LHCN-M2 (cell line): ENCODE data around the gene CDC20. TPM values are rescaled to one million over a fixed set of nuclear protein-coding genes. Genes with fewer than 3 reads are reported as not detected.
"Not testable (repeated sequence)": the region's sequence is repeated elsewhere in the genome, so short reads cannot be mapped to it uniquely, and the experiment has no call there.

Source experiments
- DNase-seq: peaks from one replicate; pipeline ENCODE4 v3.0.0-alpha.2; 2012; ENCODE audit warnings: low read depth
- total RNA-seq: library from RNA; depleted of rRNA; stranded (reverse); fragments of >200 nt; gene quantifications from 2 replicates; pipeline ENCODE4 v1.2.3, GENCODE V29; 2014

CDC20 gene
- total RNA-seq, 1 experiment from 2014 or later = 203 TPM

DNA sequence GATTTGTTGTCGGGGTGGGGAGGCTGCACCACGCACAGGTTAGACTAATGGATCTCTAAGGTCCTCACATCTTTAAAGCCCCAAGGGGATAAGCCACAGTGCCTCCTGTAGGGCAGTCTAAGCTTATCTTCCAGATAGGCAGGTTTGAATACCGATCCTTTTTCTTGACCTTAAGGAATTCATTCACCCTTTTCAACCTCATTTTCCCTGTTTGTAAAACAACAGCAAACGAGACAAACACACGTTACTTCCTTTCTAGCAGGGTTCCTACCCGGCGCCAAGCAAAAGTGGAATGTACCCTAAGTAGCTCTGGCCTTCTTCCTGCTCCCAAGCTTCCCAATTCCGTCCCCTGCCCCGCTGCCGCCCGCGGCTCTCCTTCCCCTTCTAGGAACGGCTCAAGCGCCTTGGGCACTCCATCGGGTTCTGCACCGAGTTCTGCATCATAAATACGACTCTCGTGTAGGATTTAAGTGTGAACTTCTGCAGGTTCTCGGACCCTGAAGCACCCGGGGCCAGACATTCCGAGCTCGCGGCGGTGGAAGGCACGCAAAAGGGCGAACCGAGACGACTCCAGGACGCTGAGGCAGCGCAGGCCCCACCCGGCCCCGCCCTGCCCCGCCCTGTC lies 548 bp upstream of the CDC20 start:
- peak; percentile 60 for DNase-seq

DNA sequence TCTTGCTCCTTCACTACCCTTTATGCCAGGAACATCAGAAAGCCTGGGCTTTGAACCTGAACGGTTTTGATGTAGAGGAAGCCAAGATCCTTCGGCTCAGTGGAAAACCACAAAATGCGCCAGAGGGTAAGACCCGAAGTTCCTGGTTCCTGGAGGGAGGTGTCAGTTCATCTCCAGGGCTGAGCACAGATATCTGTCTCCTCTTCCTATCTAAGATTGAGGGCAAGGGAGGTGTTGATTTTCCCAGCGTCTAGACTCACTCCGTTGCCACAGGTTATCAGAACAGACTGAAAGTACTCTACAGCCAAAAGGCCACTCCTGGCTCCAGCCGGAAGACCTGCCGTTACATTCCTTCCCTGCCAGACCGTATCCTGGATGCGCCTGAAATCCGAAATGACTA lies 915 bp downstream of the CDC20 start:
- no peak for DNase-seq

DNA sequence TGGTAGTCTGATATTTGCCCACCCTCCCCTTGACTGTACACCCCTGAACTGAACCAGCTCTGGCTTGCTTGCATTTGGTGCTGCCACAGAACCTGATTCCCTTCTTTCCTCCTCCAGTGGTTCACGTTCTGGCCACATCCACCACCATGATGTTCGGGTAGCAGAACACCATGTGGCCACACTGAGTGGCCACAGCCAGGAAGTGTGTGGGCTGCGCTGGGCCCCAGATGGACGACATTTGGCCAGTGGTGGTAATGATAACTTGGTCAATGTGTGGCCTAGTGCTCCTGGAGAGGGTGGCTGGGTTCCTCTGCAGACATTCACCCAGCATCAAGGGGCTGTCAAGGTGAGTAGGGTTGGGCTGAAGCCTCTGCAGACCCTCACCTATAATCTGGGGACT lies 1.8 kb downstream of the CDC20 start:
- DNase-seq = no peak

DNA sequence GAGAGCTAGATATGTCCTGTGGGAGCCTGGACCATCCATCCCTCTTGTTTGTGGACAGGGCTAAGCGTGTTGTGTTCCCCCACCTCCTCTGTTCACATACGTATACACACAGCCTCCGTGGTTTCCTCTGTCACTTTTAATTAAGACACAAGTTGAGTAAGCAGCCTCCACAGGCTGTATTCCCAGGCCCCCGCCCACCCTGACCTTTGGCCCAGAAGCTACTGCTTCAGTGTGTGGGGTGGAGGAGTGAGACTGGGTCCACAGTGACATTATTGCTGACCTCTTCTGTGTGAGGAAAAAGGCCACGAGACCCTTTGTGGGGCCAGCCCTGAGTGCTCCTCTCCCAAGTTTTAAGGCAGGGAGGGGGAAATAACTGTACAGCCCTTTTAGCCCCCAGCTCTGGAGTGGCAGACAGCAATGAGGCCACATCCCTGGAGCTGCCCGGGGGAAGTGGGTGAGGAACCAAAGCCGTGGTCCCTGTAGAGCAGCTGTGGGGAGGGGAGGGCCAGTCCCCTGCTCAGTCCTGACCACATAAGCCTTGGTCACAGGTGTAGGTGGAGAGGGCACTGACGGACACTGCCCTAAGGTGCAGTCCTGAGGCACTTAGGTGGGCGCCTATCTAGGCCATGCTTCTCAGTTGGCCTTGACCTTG lies 4.6 kb downstream of the CDC20 start:
- DNase-seq = no peak

DNA sequence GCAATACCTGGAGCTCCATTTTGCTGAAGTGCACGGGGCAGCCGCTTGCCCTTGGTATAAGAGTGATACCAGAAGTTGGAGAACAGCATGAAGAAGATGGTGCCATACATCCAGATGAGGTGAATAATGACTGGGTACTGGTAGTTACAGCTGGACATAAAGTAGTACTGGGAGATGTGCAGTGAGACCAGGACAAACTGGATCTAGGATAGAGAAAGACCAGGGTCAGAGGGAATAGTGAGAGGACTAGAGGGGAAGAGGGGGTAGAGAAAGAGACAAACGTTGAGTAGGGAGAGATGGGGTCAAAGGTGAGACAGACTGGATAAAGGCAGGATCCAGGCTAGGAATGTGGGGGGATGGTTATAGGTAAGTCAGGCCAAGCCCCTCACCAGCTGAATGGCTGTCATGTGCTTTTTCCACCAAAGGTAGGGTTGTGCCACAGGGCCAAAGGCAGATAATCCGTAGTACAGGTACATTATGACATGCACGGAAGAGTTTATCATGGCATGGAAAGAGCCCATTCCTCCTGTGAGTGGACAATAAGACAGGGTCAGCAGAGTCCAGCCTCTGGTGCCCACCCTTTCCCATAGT lies 5.2 kb downstream of the CDC20 start:
- no peak for DNase-seq

DNA sequence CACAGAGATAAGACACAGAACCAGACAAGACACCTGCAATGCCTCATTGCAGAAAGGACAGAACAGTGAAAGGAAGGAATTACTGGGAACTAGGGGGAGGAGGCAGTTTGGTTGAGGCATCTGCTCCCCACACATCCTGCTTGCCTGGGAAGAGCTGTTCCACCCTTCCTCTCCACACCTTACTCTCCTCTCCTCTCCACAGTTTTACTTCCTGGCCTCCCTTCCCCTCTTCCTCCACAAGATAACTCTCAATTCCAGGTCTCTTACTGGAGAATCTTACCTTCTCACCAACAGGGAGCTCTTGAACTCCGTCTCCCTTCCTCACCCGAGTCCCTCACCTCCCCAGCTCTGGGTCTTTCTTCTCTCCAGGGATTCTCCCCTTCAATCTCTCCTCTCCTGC lies 6.9 kb downstream of the CDC20 start:
- no peak for DNase-seq

DNA sequence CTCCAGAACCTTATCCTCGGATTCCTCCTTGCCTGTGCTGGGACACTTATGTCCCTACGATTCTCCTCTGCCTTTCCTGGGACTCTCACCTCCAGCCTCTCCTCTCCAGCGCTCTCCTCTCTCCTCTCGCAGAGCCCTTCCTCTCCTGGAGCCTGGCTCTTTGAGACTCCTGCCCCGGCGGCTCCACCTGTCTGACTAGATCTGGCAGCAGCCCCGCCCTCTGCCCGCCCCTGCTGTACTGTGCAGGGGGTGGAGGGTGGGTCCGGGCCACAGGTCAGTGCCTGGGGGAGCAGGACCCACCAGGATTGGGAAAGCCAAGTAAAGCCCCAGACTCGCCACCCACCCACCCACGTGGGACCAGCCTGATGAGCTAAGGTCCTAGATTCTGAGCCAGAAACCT lies 7.4 kb downstream of the CDC20 start:
- DNase-seq = no peak

DNA sequence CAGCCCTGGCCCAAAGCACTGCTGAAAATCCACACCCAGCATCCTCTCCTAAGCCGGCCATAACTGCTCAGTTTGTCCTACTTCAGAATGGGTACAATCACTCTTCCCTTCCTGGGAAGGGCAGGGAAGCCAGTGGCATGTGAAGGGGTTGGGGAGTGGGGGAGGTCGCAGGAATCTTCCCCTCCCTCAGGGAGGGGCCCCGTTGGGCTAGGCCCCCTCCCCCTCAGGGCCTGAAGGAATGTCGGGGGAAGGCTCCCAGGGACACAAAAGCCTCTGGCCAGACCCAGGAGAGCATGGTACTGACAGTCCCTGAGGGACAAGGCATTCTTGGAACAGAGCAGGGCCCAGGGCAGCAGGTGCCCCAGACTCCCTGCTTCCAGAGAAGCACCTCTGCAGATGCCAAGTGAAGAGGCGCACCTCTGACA lies 7.8 kb downstream of the CDC20 start:
- DNase-seq = no peak

DNA sequence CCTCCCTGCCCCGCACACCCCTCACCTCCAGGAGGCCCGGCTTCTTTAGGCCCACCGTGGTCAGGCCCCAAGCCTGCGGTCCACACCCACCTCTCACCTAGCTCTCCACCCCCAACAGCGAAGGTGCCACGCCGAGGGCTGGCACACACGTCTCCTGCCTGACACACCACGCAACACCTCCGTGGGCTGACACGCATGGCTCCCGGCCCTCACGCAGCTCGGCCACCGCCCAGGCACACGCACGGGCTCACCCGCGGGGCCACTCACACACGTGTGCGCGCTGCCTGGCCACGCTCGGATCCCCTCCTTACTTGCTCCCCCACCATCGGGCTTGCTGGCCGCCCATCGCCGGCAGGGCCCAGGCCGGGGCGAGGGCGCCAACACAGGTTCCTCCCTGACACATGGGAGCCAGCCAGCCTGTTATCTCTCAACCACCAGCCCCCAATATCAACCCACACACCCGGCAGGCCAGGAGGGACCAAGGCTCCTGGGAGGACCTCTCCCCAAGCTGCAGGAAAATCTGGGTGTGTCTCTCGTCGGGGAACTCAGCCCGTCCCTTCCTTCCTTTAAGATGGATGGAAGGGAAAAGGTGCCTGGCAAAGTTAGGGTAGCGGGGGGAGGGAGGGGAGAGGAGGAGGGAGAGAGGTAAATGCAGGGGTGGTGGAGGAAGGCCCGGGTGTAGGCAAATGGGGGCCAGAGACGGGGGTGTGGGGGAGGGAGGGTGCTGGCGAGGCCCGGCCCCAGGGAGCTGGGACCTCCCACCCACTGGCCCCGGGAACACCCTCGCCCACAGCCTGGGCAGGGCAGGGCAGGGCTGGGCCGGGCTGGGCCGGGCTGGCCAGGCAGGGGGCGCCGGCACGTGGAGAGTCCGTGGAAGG lies 8.5 kb downstream of the CDC20 start:
- no peak for DNase-seq

DNA sequence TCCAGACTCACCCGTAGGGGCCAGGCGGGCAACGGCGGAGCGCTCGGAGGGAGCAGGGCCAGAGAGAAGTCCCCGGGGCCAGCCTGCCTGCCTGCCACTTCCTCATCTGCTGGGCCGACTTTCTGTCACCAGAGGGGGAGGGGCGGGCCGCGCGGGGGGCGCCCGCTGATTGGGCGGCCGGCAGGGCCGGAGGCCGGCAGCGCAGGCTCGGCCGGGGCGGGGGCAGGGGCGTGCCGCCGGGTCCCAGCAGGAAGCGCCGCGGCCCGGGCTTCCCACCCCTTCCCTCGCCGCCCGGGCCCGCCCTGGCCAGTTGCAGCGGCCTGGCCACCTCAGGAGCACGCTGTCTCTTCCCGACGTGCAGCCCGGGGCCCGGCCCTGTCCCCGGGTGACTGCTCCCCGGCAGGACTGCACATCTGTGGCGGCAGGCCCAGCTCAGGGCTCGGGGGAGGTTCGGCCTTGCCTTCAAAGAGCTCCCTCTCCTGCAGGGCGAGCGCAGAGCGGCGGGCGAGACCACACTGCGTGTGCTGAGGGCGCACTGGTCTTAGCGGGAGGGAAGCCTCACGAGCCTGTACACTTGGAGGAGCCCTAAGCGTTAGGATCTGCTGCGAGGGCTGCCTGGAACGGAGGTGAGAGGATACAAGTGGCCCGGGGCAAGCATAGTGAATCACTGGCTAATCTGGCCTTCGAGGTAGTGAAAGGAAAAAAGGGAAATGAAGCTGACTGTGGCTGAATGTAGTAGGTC lies 9.3 kb downstream of the CDC20 start, which contains the start of gene ELOVL1:
ELOVL1 (minus strand) TSS at position 108 of the 742 bp plus-strand sequence. CDS start 2,402 bp downstream, outside the sequence.
- peak; percentile 81 for DNase-seq

DNA sequence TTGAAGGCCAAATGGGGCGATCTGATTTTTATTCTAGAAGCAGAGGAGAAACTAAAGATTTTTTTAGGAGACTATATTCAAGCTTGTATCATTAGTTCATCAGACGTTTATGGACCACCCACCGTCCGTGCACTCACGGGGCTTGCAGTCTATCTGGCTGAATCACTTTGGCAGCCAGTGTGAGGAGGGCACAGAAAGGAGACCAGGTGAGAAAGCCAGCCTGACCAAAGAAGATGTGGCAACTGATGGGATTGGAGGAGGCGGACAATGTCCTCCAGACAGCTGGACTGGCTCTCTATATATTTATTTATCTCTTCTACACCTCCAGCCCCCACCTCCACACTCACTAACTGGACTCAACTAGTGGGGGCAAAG lies 9.9 kb downstream of the CDC20 start:
- no peak for DNase-seq

DNA sequence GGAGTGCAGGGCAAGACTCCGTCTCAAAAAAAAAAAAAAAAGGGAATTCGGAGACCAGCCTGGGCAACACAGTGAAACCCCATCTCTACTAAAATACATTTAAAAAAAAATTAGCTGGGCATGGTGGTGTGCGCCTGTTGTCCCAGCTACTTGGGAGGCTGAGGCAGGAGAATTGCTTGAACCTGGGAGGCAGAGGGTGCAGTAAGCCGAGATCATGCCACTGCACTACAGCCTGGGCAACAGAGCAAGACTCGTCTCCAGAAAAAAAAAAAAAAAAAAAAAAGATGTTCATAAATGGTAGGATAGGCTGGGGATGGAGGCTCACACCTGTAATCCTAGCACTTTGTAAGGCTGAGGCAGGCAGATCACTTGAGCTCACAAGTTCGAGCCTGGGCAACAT lies 11.0 kb downstream of the CDC20 start:
- DNase-seq = not testable (repeated sequence)

DNA sequence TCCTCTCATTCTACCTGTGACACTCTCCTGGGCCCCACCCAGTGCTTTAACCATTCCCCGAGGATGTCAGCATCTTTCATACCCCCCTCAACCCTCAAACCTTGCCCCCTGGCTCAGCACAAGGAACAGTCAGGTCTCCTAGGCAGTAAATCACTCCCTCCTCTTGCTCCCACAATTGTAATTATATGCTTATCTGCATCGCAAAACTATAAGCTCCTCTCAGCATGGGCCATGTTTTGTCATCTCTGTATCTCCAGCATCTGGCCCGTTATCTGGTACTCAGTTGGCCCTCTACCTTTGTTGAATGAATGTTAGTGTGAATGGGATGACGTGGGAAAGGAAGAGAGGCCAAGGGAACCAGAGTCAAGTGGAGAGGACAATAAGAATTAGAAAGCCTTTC lies 11.8 kb downstream of the CDC20 start:
- no peak for DNase-seq

DNA sequence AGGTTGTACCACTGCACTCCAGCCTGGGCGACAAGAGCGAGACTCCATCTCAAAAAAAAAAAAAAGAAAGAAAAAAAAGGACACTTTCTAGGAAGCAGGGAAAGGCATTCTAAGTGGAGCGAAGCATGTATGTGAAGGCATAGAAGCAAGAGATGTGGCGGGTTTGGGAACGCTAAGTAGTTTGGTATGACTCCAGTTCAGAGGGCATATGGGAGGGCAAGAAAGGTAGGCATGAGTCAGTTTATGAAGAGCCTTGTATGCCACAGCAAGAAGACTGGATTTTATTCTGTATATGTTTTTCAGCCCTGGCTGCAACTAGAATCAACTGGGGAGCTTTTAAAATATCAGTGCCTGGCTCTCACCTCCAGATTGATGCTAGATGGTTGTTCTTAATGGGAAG lies 13.4 kb downstream of the CDC20 start:
- no peak for DNase-seq

DNA sequence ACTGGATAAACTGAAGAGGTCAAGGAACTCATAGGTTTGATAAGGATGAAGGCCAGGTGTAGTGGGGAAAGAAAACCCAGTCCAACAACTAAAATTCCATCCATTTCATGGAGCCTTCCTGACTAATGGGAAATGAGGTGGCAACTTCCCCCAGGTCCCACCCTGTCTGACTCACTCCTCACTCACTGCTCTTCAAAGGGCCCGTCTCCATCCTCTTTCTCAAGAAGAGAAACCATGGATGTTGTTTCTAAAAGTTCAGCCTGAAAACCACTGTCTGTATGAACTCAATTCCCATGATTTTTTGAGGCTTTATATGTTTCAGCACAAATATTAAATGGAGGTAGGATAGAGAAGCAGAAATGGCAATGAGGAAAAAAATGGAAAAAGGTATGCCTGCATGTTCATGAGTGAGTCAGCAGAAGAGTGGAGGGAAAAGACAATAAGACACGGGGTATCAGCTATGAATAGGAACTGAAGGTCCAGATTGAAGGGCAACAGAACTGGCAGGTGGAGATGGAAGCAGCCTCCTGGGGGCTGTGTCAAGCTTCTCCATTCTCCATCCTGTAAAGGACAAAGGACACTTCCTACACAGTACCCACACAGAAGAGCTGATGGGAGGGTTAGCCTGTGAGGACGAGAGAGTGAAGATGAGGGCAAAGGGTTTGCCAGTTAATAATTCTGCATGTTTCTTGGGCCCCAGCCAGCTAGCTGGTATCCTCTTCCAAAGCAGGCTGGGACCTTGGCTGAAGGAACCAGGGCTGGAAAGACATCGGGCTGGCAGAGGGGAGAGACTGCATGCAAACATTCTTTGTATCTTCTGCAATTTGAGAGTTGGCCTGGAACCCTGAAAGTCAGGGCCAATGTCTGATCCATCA lies 14.5 kb downstream of the CDC20 start:
- peak; percentile 81 for DNase-seq

DNA sequence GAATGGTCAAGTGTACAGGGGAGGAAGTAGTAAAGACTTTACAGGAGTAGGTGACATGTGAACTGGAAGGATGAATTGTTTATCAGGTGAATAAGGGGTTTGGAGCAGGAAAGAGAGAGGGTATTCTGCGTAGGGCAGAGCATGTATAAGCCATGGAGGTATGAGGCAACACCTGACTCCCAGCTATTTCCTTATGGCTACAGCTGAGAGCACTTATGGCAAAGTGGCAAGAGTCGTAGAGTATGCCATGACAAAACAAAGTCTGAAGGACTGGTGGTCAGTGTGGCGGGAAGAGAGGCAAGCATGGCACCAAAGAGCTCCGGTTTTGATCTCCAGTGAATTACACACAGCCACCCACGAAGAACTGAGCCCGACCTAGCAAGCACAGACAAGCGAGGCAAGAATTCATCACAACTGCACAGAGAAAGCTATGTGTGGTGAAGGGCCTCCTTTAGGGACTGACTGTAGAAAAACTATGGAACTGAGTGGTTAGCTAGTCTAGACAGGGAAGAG lies 18.0 kb downstream of the CDC20 start:
- DNase-seq = no peak

DNA sequence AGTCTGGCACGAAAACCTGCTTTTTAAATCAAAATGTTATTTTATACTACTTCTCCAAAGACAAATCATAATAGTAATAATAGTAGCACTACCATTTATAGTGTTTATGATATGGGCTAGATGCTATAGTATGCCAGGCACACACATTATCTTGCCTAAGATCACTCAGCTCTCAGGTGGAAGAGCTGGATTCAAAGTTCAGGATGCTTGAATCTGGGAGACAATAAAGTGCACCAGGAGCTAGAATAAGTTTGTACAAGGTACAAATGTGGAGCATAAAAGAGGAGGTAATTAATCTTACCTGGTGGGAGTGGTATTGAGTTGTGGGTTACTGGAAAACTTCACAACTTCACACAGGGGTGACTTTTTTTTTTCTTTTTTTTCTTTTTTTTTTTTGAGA lies 19.1 kb downstream of the CDC20 start:
- DNase-seq = no peak

DNA sequence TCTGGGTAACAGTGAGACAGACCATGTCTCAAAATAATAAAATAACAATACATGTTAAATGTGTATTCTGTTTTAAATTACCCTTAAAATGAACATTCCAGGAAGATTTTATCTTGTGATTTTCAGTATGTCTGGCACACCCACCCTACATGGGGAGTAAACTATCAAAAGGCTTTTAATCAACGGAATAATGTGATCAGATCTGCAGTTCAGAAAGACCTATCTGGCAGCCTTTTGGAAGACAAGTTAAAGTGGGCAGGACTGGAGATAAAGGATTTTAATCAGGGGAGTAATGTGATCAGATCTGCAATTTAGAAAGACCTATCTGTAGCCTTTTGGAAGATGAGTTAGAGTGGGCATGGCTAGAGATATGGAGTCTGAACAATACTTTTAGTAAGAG lies 20.7 kb downstream of the CDC20 start:
- DNase-seq = no peak

DNA sequence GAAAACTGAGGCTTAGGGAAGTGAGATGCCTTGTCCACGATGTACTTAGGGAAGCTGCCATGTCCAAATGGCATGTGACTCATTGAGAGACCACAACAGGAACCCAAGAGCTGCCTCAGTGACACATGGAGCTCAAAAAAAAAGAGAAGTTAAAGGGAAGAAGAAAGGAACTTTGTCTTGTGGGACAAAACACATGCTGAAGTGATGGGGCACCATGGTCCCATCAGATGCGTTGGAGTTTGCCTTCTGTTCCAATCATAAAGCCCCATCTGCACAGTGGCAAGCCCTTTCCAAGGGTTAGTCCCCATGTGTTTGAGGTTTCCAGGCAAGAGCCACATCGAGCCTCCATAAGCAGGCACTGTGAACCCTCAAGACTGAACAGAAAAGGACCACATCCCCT lies 22.8 kb downstream of the CDC20 start:
- no peak for DNase-seq
